ENCODE data around the gene SHANK3. TPM values are rescaled to one million over a fixed set of nuclear protein-coding genes. Genes with fewer than 3 reads are reported as not detected.

SHANK3 gene
- total and polyA plus RNA-seq, 2 donors (not counting 1 experiment from before 2014, with no cell fraction given) = not detected

- Histone ChIP-seq H3K9me3 (ENCODE audit: control extremely low read depth in 1 of 3, control insufficient read depth in 2 of 3, insufficient read depth in 1 of 3, low read length in 2 of 3) (peaks cover 0 to 4% (median 0%) of the 10 kb centered on the region in 3 donors), H3K4me1 (ENCODE audit: control insufficient read depth in 2 of 2, insufficient read depth in 2 of 2, low read length in 2 of 2) (no peaks in the 10 kb centered on the region), H3K79me2 (ENCODE audit: control insufficient read depth, insufficient read depth, low read length) (no peaks in the 10 kb centered on the region), H4K20me1 (ENCODE audit: control insufficient read depth, insufficient read depth, low read length, poor library complexity, severe bottlenecking) (no peaks in the 10 kb centered on the region), H3K27ac (ENCODE audit: low read length in 2 of 2) (no peak overlapping the region), H3K36me3 (replicated peaks in 1 of 2; ENCODE audit: control extremely low read depth in 1 of 2, control insufficient read depth in 1 of 2, extremely low read depth in 1 of 2, insufficient read depth in 2 of 2, low read length in 1 of 2) (no peaks in the 10 kb centered on the region), H3K4me2 (replicated peaks; ENCODE audit: low read depth, low read length, poor library complexity, severe bottlenecking) (no peak overlapping the region), H2AFZ (ENCODE audit: insufficient read depth, low read depth, low read length, poor library complexity, severe bottlenecking) (no peak overlapping the region), H3K27me3 (replicated peaks in 1 of 4; ENCODE audit: control extremely low read depth in 1 of 4, control insufficient read depth in 3 of 4, insufficient read depth in 4 of 4, low read length in 3 of 4) (no peaks in the 10 kb centered on the region), H3K4me3 (ENCODE audit: control extremely low read depth in 1 of 5, extremely low read depth in 1 of 5, insufficient read depth in 1 of 5, low read depth in 2 of 5, low read length in 4 of 5) (no peak overlapping the region), H3K9ac (ENCODE audit: low read length) (no peak overlapping the region)
- ChIA-PET CTCF (no interaction called here), POLR2A (no interaction called here)
- Mint-ChIP-seq H3K4me3 (no peak overlapping the region), H3K27me3 (peaks cover 9% of the 10 kb centered on the region), H3K27ac (no peak overlapping the region), H3K4me1 (no peaks in the 10 kb centered on the region), H3K9me3 (ENCODE audit: insufficient read depth) (peaks cover 4% of the 10 kb centered on the region)
- DNase-seq (no peak), ATAC-seq (ENCODE audit: low read depth) (no peak)
- intact Hi-C loops (cut with micrococcal nuclease) = no loop called here
- no peak for TF ChIP-seq CTCF (IDR thresholded peaks at IDR 0.05)
- no peak for TF ChIP-seq EZH2 (IDR thresholded peaks at IDR 0.05; ENCODE audit: borderline replicate concordance, insufficient read depth, low read depth, low read length, poor library complexity, severe bottlenecking)
- no CpG with 5 or more reads among the region's 3 CpGs for WGBS (ENCODE audit: insufficient coverage)
Observed at GRCh38 chr22:50708474-50708873, 35.9 kb downstream of the SHANK3 start.

- Histone ChIP-seq H3K36me3 (replicated peaks in 1 of 2; ENCODE audit: control extremely low read depth in 1 of 2, control insufficient read depth in 1 of 2, extremely low read depth in 1 of 2, insufficient read depth in 2 of 2, low read length in 1 of 2) (no peaks in the 10 kb centered on the region), H3K27ac (ENCODE audit: low read length in 2 of 2) (no peak overlapping the region), H3K79me2 (ENCODE audit: control insufficient read depth, insufficient read depth, low read length) (no peaks in the 10 kb centered on the region), H3K4me2 (replicated peaks; ENCODE audit: low read depth, low read length, poor library complexity, severe bottlenecking) (no peak overlapping the region), H3K4me1 (ENCODE audit: control insufficient read depth in 2 of 2, insufficient read depth in 2 of 2, low read length in 2 of 2) (no peaks in the 10 kb centered on the region), H3K27me3 (replicated peaks in 1 of 4; ENCODE audit: control extremely low read depth in 1 of 4, control insufficient read depth in 3 of 4, insufficient read depth in 4 of 4, low read length in 3 of 4) (no peaks in the 10 kb centered on the region), H3K9me3 (ENCODE audit: control extremely low read depth in 1 of 3, control insufficient read depth in 2 of 3, insufficient read depth in 1 of 3, low read length in 2 of 3) (peaks cover 0 to 4% (median 0%) of the 10 kb centered on the region in 3 donors), H2AFZ (ENCODE audit: insufficient read depth, low read depth, low read length, poor library complexity, severe bottlenecking) (no peak overlapping the region), H3K9ac (ENCODE audit: low read length) (no peak overlapping the region), H3K4me3 (ENCODE audit: control extremely low read depth in 1 of 5, extremely low read depth in 1 of 5, insufficient read depth in 1 of 5, low read depth in 2 of 5, low read length in 4 of 5) (no peak overlapping the region), H4K20me1 (ENCODE audit: control insufficient read depth, insufficient read depth, low read length, poor library complexity, severe bottlenecking) (no peaks in the 10 kb centered on the region)
- CTCF ChIA-PET = interaction anchor here (0.6 kb wide), 1 partner anchor 55 kb away, joined by 4 read pairs; no protein-coding TSS in a partner anchor
- WGBS (ENCODE audit: insufficient coverage) = 91% methylated on average over 5 of the region's 6 CpGs
- ATAC-seq (ENCODE audit: low read depth) (no peak), DNase-seq (no peak)
- no peak overlapping the region for H3K4me3 Mint-ChIP-seq
- no peak overlapping the region for H3K27ac Mint-ChIP-seq
- no peaks in the 10 kb centered on the region for H3K4me1 Mint-ChIP-seq
- peaks cover 9% of the 10 kb centered on the region for H3K27me3 Mint-ChIP-seq
- TF ChIP-seq EZH2 (IDR thresholded peaks at IDR 0.05; ENCODE audit: borderline replicate concordance, insufficient read depth, low read depth, low read length, poor library complexity, severe bottlenecking) = no peak
- no peak for TF ChIP-seq CTCF (IDR thresholded peaks at IDR 0.05)
- POLR2A ChIA-PET = no interaction called here
- intact Hi-C loops (cut with micrococcal nuclease) = no loop called here
- peaks cover 4% of the 10 kb centered on the region for H3K9me3 Mint-ChIP-seq (ENCODE audit: insufficient read depth)
Observed at GRCh38 chr22:50708996-50709395, 36.4 kb downstream of the SHANK3 start.
